HG02884 (cell line): ENCODE results near the gene MAP1S.

Source experiments
- ATAC-seq: cut with Tn5 transposase; IDR thresholded peaks from one replicate; pipeline ENCODE4 v1.9.1; 2021; ENCODE audit warnings: mild to moderate bottlenecking, moderate library complexity; ENCODE audit not compliant: unreplicated experiment

MAP1S gene

GRCh38 chr19:17727843-17728242 is 8.6 kb downstream of the MAP1S start:
- ATAC-seq, result no peak

GRCh38 chr19:17733127-17733526 is 13.8 kb downstream of the MAP1S start:
- ATAC-seq, result no peak

- no peak for ATAC-seq
Observed at GRCh38 chr19:17734146-17734545, 14.9 kb downstream of the MAP1S start.

- no peak for ATAC-seq
Observed at GRCh38 chr19:17735410-17735809, 16.1 kb downstream of the MAP1S start.

- no peak for ATAC-seq
Observed at GRCh38 chr19:17737690-17738153, 18.4 kb downstream of the MAP1S start.

GRCh38 chr19:17739121-17739875 is 20.0 kb downstream of the MAP1S start:
- no peak for ATAC-seq

- ATAC-seq, result no peak
Observed at GRCh38 chr19:17741456-17741855, 22.2 kb downstream of the MAP1S start.

- ATAC-seq, result no peak
Observed at GRCh38 chr19:17743874-17744580, 24.7 kb downstream of the MAP1S start.

- peak; percentile 77 for ATAC-seq
Observed at GRCh38 chr19:17747205-17748098, 28.2 kb downstream of the MAP1S start.

- no peak for ATAC-seq
Observed at GRCh38 chr19:17748884-17749638, 29.8 kb downstream of the MAP1S start.

GRCh38 chr19:17749912-17750317 is 30.6 kb downstream of the MAP1S start:
- ATAC-seq, result no peak

GRCh38 chr19:17751103-17751911 is 32.0 kb downstream of the MAP1S start, which contains the start of gene FCHO1:
Gene FCHO1 (plus strand): TSS chr19:17751477. CDS start chr19:17755165, 3,688 bp downstream.
- no peak for ATAC-seq

GRCh38 chr19:17751912-17752273 is 32.6 kb downstream of the MAP1S start:
- no peak for ATAC-seq

GRCh38 chr19:17752865-17753639 is 33.8 kb downstream of the MAP1S start:
- no peak for ATAC-seq

- no peak for ATAC-seq
Observed at GRCh38 chr19:17753976-17754375, 34.7 kb downstream of the MAP1S start.

- peak; percentile 47 for ATAC-seq
Observed at GRCh38 chr19:17754634-17755442, 35.6 kb downstream of the MAP1S start.

- no peak for ATAC-seq
Observed at GRCh38 chr19:17755443-17755890, 36.2 kb downstream of the MAP1S start.
